OCI-LY3 (cell line): Measurements from ENCODE around the gene SOX14.

Experiments
- H2AFZ ChIP-seq: fragments of 200-600, 300-600 bp; shearing (Covaris generic); 2 replicates; pipeline ENCODE4 v1.6.0; 2014; ENCODE audit warnings: antibody characterized with exemption, low read depth, low read length
- H3K27ac ChIP-seq: fragments of 200-600, 300-600 bp; sonication (generic); 2 replicates; pipeline ENCODE4 v1.5.1; 2014; ENCODE audit warnings: mild to moderate bottlenecking, low read length, moderate library complexity, mixed read lengths
- H3K27me3 ChIP-seq: fragments of 200-600, 300-600 bp; sonication (generic); 2 replicates; pipeline ENCODE4 v1.6.1; 2014; ENCODE audit warnings: low read depth, low read length, mixed read lengths
- H3K36me3 ChIP-seq: fragments of 200-600, 300-600 bp; sonication (generic); replicated peaks from 2 replicates; pipeline ENCODE3; 2014; ENCODE audit warnings: low read depth, low read length, mixed read lengths
- H3K4me1 ChIP-seq: fragments of 300-600, 200-600 bp; sonication (generic); 2 replicates; pipeline ENCODE4 v1.6.1; 2014; ENCODE audit warnings: low read length, mixed read lengths
- H3K4me2 ChIP-seq: fragments of 200-600, 300-600 bp; sonication (generic); 2 replicates; pipeline ENCODE4 v1.6.1; 2014; ENCODE audit warnings: low read length, mixed read lengths
- H3K4me3 ChIP-seq: fragments of 300-600, 200-600 bp; sonication (generic); 2 replicates; pipeline ENCODE4 v1.5.1; 2014; ENCODE audit warnings: antibody characterized with exemption, mild to moderate bottlenecking, low read length, moderate library complexity
- H3K79me2 ChIP-seq: fragments of 300-600, 200-600 bp; shearing (Covaris generic); 2 replicates; pipeline ENCODE4 v1.6.1; 2014; ENCODE audit warnings: mild to moderate bottlenecking, low read length, mixed read lengths
- H3K9ac ChIP-seq: fragments of 300-600, 200-600 bp; shearing (Covaris generic); 2 replicates; pipeline ENCODE4 v1.6.0; 2014; ENCODE audit warnings: mild to moderate bottlenecking, low read length, moderate library complexity
- H3K9me3 ChIP-seq: fragments of 200-600, 300-600 bp; shearing (Covaris generic); 2 replicates; pipeline ENCODE4 v1.6.1; 2014; ENCODE audit warnings: low read length, mixed read lengths; ENCODE audit not compliant: insufficient read depth
- H4K20me1 ChIP-seq: fragments of 200-600, 300-600 bp; sonication (generic); 2 replicates; pipeline ENCODE4 v1.6.1; 2016; ENCODE audit warnings: low read length, mixed read lengths; ENCODE audit not compliant: insufficient read depth
- EZH2phosphoT487 ChIP-seq: fragments of 200-600 bp; shearing (Covaris generic); IDR thresholded peaks from 2 replicates; pipeline ENCODE4 v1.6.1; 2018; ENCODE audit warnings: antibody characterized with exemption, mixed run types, low read depth
- TF ChIP-seq, protein P1 (sequence below): fragments of 200-600, 300-600 bp; sonication (generic); IDR thresholded peaks from 2 replicates; pipeline ENCODE4 v1.5.1; 2014; ENCODE audit warnings: antibody characterized with exemption, low read length, low read depth

Gene SOX14

DNA sequence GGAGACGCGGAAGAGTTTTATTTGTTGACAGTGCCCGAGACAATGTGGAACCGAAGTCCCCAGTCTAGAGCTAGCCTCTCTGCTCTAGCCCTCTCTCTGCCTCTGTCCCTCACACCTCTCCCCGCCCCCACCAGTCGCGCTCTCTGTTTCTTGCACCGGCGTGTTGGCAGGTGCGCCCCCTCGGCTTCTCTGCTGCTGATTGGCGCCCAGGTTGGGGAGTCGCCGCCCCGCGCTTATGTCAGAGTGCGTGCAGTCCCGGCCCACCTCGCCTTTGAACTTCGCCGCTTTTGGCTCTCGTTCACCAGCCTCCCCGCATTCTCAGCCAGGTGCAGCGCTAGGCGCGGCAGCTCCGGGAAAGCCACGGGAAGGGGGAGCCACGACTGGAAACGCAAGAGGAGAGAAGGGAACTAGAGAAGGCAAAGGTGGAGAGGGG is at the start of gene SOX14:
TSS of gene SOX14 (plus strand) at position 315 of the 433 bp plus-strand sequence. CDS start 470 bp downstream, outside the sequence.
- no peaks in the 10 kb centered on the region for H3K79me2 ChIP-seq
- H2AFZ ChIP-seq = no peak within 1 kb of the TSS
- no peak within 1 kb of the TSS for H3K27ac ChIP-seq
- no peaks in the 10 kb centered on the region for H3K36me3 ChIP-seq
- no peaks in the 10 kb centered on the region for H4K20me1 ChIP-seq
- no peak within 1 kb of the TSS for H3K9ac ChIP-seq
- H3K4me3 ChIP-seq = no peak within 1 kb of the TSS
- H3K9me3 ChIP-seq = no peaks in the 10 kb centered on the region; the same call in 1 of the 2 replicates
- TF ChIP-seq, protein P1, sequence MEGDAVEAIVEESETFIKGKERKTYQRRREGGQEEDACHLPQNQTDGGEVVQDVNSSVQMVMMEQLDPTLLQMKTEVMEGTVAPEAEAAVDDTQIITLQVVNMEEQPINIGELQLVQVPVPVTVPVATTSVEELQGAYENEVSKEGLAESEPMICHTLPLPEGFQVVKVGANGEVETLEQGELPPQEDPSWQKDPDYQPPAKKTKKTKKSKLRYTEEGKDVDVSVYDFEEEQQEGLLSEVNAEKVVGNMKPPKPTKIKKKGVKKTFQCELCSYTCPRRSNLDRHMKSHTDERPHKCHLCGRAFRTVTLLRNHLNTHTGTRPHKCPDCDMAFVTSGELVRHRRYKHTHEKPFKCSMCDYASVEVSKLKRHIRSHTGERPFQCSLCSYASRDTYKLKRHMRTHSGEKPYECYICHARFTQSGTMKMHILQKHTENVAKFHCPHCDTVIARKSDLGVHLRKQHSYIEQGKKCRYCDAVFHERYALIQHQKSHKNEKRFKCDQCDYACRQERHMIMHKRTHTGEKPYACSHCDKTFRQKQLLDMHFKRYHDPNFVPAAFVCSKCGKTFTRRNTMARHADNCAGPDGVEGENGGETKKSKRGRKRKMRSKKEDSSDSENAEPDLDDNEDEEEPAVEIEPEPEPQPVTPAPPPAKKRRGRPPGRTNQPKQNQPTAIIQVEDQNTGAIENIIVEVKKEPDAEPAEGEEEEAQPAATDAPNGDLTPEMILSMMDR = no peak
- TF ChIP-seq EZH2phosphoT487 = no peak
- no peaks in the 10 kb centered on the region for H3K4me1 ChIP-seq
- no peaks in the 10 kb centered on the region for H3K27me3 ChIP-seq
- H3K4me2 ChIP-seq = no peak within 1 kb of the TSS

DNA sequence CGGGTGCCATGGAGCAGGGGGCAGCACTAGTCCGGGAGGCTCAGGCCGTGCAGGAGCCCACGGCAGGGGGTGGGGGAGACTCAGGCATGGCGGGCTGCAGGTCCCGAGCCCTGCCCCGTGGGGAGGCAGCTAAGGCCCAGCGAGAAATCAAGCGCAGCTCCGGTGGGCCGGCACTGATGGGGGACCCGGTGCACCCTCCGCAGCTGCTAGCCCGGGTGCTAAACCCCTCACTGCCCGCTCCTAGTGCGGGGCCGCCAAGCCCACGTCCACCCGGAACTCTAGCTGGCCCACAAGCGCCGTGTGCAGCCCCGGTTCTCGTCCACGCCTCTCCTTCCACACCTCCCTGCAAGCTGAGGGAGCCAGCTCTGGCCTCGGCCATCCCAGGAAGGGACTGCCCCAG is 49.6 kb upstream of the SOX14 start:
- H4K20me1 ChIP-seq = no peaks in the 10 kb centered on the region
- no peaks in the 10 kb centered on the region for H3K4me1 ChIP-seq
- no peaks in the 10 kb centered on the region for H3K79me2 ChIP-seq
- H3K36me3 ChIP-seq = no peaks in the 10 kb centered on the region
- H3K27ac ChIP-seq = no peak overlapping the region
- TF ChIP-seq, protein P1 = no peak
- TF ChIP-seq EZH2phosphoT487 = no peak
- H3K4me2 ChIP-seq = no peak overlapping the region
- no peak overlapping the region for H3K9ac ChIP-seq
- H3K9me3 ChIP-seq = no peaks in the 10 kb centered on the region
- H3K4me3 ChIP-seq = no peak overlapping the region
- H2AFZ ChIP-seq = no peak overlapping the region
- H3K27me3 ChIP-seq = no peaks in the 10 kb centered on the region

- H3K27me3 ChIP-seq = no peaks in the 10 kb centered on the region
- no peak overlapping the region for H3K4me2 ChIP-seq
- no peak overlapping the region for H3K27ac ChIP-seq
- H3K79me2 ChIP-seq = no peaks in the 10 kb centered on the region
- no peak overlapping the region for H2AFZ ChIP-seq
- TF ChIP-seq, protein P1 = no peak
- no peak for TF ChIP-seq EZH2phosphoT487
- no peak overlapping the region for H3K4me3 ChIP-seq
- H3K9ac ChIP-seq = no peak overlapping the region
- H4K20me1 ChIP-seq = no peaks in the 10 kb centered on the region
- no peaks in the 10 kb centered on the region for H3K9me3 ChIP-seq
- H3K4me1 ChIP-seq = no peaks in the 10 kb centered on the region
- H3K36me3 ChIP-seq = no peaks in the 10 kb centered on the region
Observed at GRCh38 chr3:137724240-137724639, 39.9 kb upstream of the SOX14 start.

DNA sequence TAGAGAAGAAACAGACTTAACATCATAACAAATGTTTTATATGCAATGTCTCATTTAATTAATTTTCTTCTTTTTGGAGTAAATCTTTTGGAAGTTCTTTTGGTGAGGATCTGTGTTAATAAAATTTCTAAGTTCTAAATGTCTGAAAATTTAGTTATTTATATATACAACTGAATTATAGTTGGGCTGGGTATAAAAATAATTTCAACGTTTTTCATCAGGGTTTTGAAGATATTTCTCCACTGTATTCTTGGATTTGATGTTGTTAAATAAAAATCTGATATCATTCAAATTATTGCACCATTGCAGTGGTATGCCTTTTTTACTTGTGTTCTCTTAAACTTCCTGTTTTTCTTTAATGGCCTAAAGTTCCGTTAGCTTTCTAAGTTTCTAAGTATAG is 26.9 kb upstream of the SOX14 start:
- Histone ChIP-seq H3K36me3 (no peaks in the 10 kb centered on the region), H3K4me1 (no peaks in the 10 kb centered on the region), H3K79me2 (no peaks in the 10 kb centered on the region), H3K4me2 (no peak overlapping the region), H3K27ac (no peak overlapping the region), H2AFZ (no peak overlapping the region), H3K9ac (no peak overlapping the region), H3K9me3 (peaks cover 7% of the 10 kb centered on the region; the same call in 1 of the 2 replicates), H3K27me3 (no peaks in the 10 kb centered on the region), H3K4me3 (no peak overlapping the region), H4K20me1 (no peaks in the 10 kb centered on the region)
- TF ChIP-seq, protein P1 = no peak
- no peak for TF ChIP-seq EZH2phosphoT487
